A673 (cell line): ENCODE results near the gene LUC7L2.

Experiments
- CTCF ChIP-seq: fragments of 300-800, 200-600 bp; sonication (generic); conservative IDR thresholded peaks from 2 replicates; pipeline ENCODE4 v1.5.1; 2017; ENCODE audit warnings: low read depth, mild to moderate bottlenecking, antibody characterized with exemption, low read length, moderate library complexity, mixed read lengths
- EZH2 ChIP-seq: fragments of 200-600 bp; sonication (generic); IDR thresholded peaks from 2 replicates; pipeline ENCODE4 v1.6.1; 2017; ENCODE audit warnings: borderline replicate concordance, low read depth, mild to moderate bottlenecking, mixed read lengths, antibody characterized with exemption, low read length; ENCODE audit not compliant: poor library complexity, severe bottlenecking

- TF ChIP-seq CTCF (no peak), EZH2 (no peak)
These were observed 22.7 kb downstream of the LUC7L2 start for GRCh38 chr7:139382439-139382838.
